Measurements from ENCODE around the gene IL12B.

Gene IL12B

GRCh38 chr5:159342840-159343239, 12.6 kb upstream of the IL12B start:
- H3K4me3 Mint-ChIP-seq = no peak overlapping the region
- no peak for ATAC-seq (replicated peaks)
- peaks cover 32 to 49% of the 10 kb centered on the region in 2 donors for H3K4me1 Mint-ChIP-seq (ENCODE audit: low read depth in 2 of 2)

GRCh38 chr5:159341906-159342310, 11.6 kb upstream of the IL12B start:
- Mint-ChIP-seq H3K36me3 (ENCODE audit: insufficient read depth) (peaks cover 5% of the 10 kb centered on the region), H3K4me1 (ENCODE audit: low read depth in 2 of 2) (peaks cover 41 to 59% of the 10 kb centered on the region in 2 donors), H3K4me3 (peak overlapping the region; percentile 43 to 61), H3K9me3 (peaks cover 0 to 2% of the 10 kb centered on the region in 2 donors), H3K27ac (peak overlapping the region; percentile 4 to 92), H3K27me3 (no peaks in the 10 kb centered on the region)
- ATAC-seq (replicated peaks) (peak; percentile 86), DNase-seq (peak; percentile 77 to 78 (median 77))

More at GRCh38 chr5:159342840-159343239, 12.6 kb upstream of the IL12B start:
- peaks cover 0 to 2% of the 10 kb centered on the region in 2 donors for H3K9me3 Mint-ChIP-seq
- no peak overlapping the region for H3K27ac Mint-ChIP-seq
- H3K36me3 Mint-ChIP-seq (ENCODE audit: insufficient read depth) = peaks cover 5% of the 10 kb centered on the region
- no peak for DNase-seq
- no peaks in the 10 kb centered on the region for H3K27me3 Mint-ChIP-seq

- H3K27ac Mint-ChIP-seq = peak overlapping the region; percentile 4 to 92
- H3K27me3 Mint-ChIP-seq = no peaks in the 10 kb centered on the region
- H3K4me1 Mint-ChIP-seq (ENCODE audit: low read depth in 2 of 2) = peaks cover 47 to 66% of the 10 kb centered on the region in 2 donors
- peaks cover 0 to 2% of the 10 kb centered on the region in 2 donors for H3K9me3 Mint-ChIP-seq
- DNase-seq (no peak), ATAC-seq (replicated peaks) (peak; percentile 11)
- peak overlapping the region; percentile 26 to 61 for H3K4me3 Mint-ChIP-seq
- peaks cover 5% of the 10 kb centered on the region for H3K36me3 Mint-ChIP-seq (ENCODE audit: insufficient read depth)
These were observed 10.9 kb upstream of the IL12B start for GRCh38 chr5:159341145-159341544.

- Mint-ChIP-seq H3K27me3 (no peaks in the 10 kb centered on the region), H3K36me3 (ENCODE audit: insufficient read depth) (peaks cover 5% of the 10 kb centered on the region), H3K4me3 (peak overlapping the region; percentile 26 to 61), H3K27ac (peak overlapping the region; percentile 4 to 92), H3K4me1 (ENCODE audit: low read depth in 2 of 2) (peaks cover 47 to 67% of the 10 kb centered on the region in 2 donors), H3K9me3 (peaks cover 0 to 2% of the 10 kb centered on the region in 2 donors)
- peak; percentile 14 to 51 (median 31) for DNase-seq
- peak; percentile 54 for ATAC-seq (replicated peaks)
These were observed 10.2 kb upstream of the IL12B start for GRCh38 chr5:159340511-159340910.

GRCh38 chr5:159339460-159339859, 9.2 kb upstream of the IL12B start:
- H3K9me3 Mint-ChIP-seq = peaks cover 0 to 2% of the 10 kb centered on the region in 2 donors
- peaks cover 5% of the 10 kb centered on the region for H3K36me3 Mint-ChIP-seq (ENCODE audit: insufficient read depth)
- H3K4me1 Mint-ChIP-seq (ENCODE audit: low read depth in 2 of 2) = peaks cover 47 to 67% of the 10 kb centered on the region in 2 donors
- H3K4me3 Mint-ChIP-seq = no peak overlapping the region
- H3K27ac Mint-ChIP-seq = peak overlapping the region in 1 of 2 donors; percentile 92
- H3K27me3 Mint-ChIP-seq = no peaks in the 10 kb centered on the region
- DNase-seq = no peak
- ATAC-seq (replicated peaks) = no peak

GRCh38 chr5:159338118-159338517, 7.8 kb upstream of the IL12B start:
- Mint-ChIP-seq H3K9me3 (peaks cover 0 to 2% of the 10 kb centered on the region in 2 donors), H3K4me3 (peak overlapping the region; percentile 11 to 59), H3K27ac (peak overlapping the region in 1 of 2 donors; percentile 92), H3K27me3 (no peaks in the 10 kb centered on the region), H3K4me1 (ENCODE audit: low read depth in 2 of 2) (peaks cover 47 to 62% of the 10 kb centered on the region in 2 donors), H3K36me3 (ENCODE audit: insufficient read depth) (peaks cover 5% of the 10 kb centered on the region)
- no peak for DNase-seq
- no peak for ATAC-seq (replicated peaks)

- H3K27me3 Mint-ChIP-seq = no peaks in the 10 kb centered on the region
- peaks cover 46 to 62% of the 10 kb centered on the region in 2 donors for H3K4me1 Mint-ChIP-seq (ENCODE audit: low read depth in 2 of 2)
- H3K36me3 Mint-ChIP-seq (ENCODE audit: insufficient read depth) = peaks cover 5% of the 10 kb centered on the region
- H3K27ac Mint-ChIP-seq = peak overlapping the region; percentile 55 to 92
- H3K4me3 Mint-ChIP-seq = peak overlapping the region; percentile 11 to 59
- DNase-seq = peak in 1 of 3 experiments; percentile 25
- ATAC-seq (replicated peaks) = peak; percentile 12
- H3K9me3 Mint-ChIP-seq = peaks cover 0 to 2% of the 10 kb centered on the region in 2 donors
These were observed 7.0 kb upstream of the IL12B start for GRCh38 chr5:159337016-159337955.

GRCh38 chr5:159336586-159336985, 6.3 kb upstream of the IL12B start:
- DNase-seq (no peak), ATAC-seq (replicated peaks) (no peak)
- Mint-ChIP-seq H3K27me3 (no peaks in the 10 kb centered on the region), H3K27ac (peak overlapping the region; percentile 55 to 92), H3K36me3 (ENCODE audit: insufficient read depth) (no peaks in the 10 kb centered on the region), H3K4me1 (ENCODE audit: low read depth in 2 of 2) (peaks cover 44 to 64% of the 10 kb centered on the region in 2 donors), H3K9me3 (peaks cover 0 to 2% of the 10 kb centered on the region in 2 donors), H3K4me3 (no peak overlapping the region)

- ATAC-seq (replicated peaks) (no peak), DNase-seq (no peak)
- H3K36me3 Mint-ChIP-seq (ENCODE audit: insufficient read depth) = no peaks in the 10 kb centered on the region
- no peaks in the 10 kb centered on the region for H3K27me3 Mint-ChIP-seq
- H3K27ac Mint-ChIP-seq = no peak overlapping the region
- peaks cover 0 to 2% of the 10 kb centered on the region in 2 donors for H3K9me3 Mint-ChIP-seq
- peaks cover 36 to 49% of the 10 kb centered on the region in 2 donors for H3K4me1 Mint-ChIP-seq (ENCODE audit: low read depth in 2 of 2)
- no peak overlapping the region for H3K4me3 Mint-ChIP-seq
These were observed 3.2 kb upstream of the IL12B start for GRCh38 chr5:159333545-159333925.

GRCh38 chr5:159332800-159333544, 2.7 kb upstream of the IL12B start:
- Mint-ChIP-seq H3K27ac (no peak overlapping the region), H3K27me3 (no peaks in the 10 kb centered on the region), H3K9me3 (peaks cover 0 to 2% of the 10 kb centered on the region in 2 donors), H3K4me3 (no peak overlapping the region), H3K36me3 (ENCODE audit: insufficient read depth) (no peaks in the 10 kb centered on the region), H3K4me1 (ENCODE audit: low read depth in 2 of 2) (peaks cover 31 to 44% of the 10 kb centered on the region in 2 donors)
- DNase-seq (no peak), ATAC-seq (replicated peaks) (no peak)

GRCh38 chr5:159331093-159331973, 1.0 kb upstream of the IL12B start:
- Mint-ChIP-seq H3K27ac (peak overlapping the region; percentile 28 to 57), H3K9me3 (no peaks in the 10 kb centered on the region), H3K4me3 (peak overlapping the region; percentile 78 to 83), H3K27me3 (peaks cover 5 to 7% of the 10 kb centered on the region in 2 donors), H3K36me3 (ENCODE audit: insufficient read depth) (no peaks in the 10 kb centered on the region), H3K4me1 (ENCODE audit: low read depth in 2 of 2) (peaks cover 15 to 27% of the 10 kb centered on the region in 2 donors)
- ATAC-seq (replicated peaks) (peak; percentile 93), DNase-seq (peak; percentile 76 to 80 (median 77))

- Mint-ChIP-seq H3K27me3 (peaks cover 19 to 20% of the 10 kb centered on the region in 2 donors), H3K36me3 (ENCODE audit: insufficient read depth) (no peaks in the 10 kb centered on the region), H3K4me1 (ENCODE audit: low read depth in 2 of 2) (no peaks in the 10 kb centered on the region), H3K4me3 (no peak overlapping the region), H3K27ac (no peak overlapping the region), H3K9me3 (no peaks in the 10 kb centered on the region)
- DNase-seq (no peak), ATAC-seq (replicated peaks) (no peak)
These were observed 5.3 kb downstream of the IL12B start for GRCh38 chr5:159324986-159325385.

Measured in effector memory CD8-positive, alpha-beta T cell (primary cell).